ENCODE data around the gene SPOCK1. TPM values are rescaled to one million over a fixed set of nuclear protein-coding genes. Genes with fewer than 3 reads are reported as not detected.

SPOCK1 gene
- total and polyA plus RNA-seq, 3 donors from 2014 or later, result 63.8 to 111 (median 101) TPM

DNA sequence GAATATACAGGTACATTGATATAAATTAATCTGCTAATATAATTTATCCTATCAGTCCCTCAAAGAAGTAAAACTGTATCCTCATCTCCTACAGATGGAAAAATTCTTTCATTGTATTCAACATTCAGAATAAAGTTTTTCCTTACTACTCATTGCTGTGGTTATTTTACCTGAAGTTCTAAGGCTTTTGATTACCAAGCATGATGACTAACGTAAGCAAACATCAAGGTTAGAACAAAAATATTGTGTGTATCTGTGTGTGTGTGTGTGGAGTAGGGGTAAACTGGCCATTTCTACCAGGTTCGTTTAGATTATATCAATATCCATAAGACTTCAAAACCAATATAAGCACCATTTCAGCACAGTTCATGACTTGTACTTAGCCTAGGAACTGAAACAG, 573.1 kb downstream of the SPOCK1 start:
- TF ChIP-seq POLR2A (IDR thresholded peaks at IDR 0.05), result no peak
- TF ChIP-seq, protein P1, sequence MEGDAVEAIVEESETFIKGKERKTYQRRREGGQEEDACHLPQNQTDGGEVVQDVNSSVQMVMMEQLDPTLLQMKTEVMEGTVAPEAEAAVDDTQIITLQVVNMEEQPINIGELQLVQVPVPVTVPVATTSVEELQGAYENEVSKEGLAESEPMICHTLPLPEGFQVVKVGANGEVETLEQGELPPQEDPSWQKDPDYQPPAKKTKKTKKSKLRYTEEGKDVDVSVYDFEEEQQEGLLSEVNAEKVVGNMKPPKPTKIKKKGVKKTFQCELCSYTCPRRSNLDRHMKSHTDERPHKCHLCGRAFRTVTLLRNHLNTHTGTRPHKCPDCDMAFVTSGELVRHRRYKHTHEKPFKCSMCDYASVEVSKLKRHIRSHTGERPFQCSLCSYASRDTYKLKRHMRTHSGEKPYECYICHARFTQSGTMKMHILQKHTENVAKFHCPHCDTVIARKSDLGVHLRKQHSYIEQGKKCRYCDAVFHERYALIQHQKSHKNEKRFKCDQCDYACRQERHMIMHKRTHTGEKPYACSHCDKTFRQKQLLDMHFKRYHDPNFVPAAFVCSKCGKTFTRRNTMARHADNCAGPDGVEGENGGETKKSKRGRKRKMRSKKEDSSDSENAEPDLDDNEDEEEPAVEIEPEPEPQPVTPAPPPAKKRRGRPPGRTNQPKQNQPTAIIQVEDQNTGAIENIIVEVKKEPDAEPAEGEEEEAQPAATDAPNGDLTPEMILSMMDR (IDR thresholded peaks at IDR 0.05), result no peak
- no peak overlapping the region for H3K27ac ChIP-seq
- intact Hi-C loops (cut with DNase I; ENCODE audit: low total_unique reads), result no loop called here
- H3K27me3 ChIP-seq, result no peaks in the 10 kb centered on the region
- WGBS, 2 donors, result 80 to 85% methylated on average over 2 of the region's 2 CpGs
- no peak for DNase-seq
- no peaks in the 10 kb centered on the region for H3K36me3 ChIP-seq (ENCODE audit: low read depth, missing control alignments)
- H3K4me1 ChIP-seq, result no peaks in the 10 kb centered on the region
- no peak overlapping the region for H3K4me3 ChIP-seq
- no peaks in the 10 kb centered on the region for H3K9me3 ChIP-seq

Small RNA genes lying within 50 kb of the gene (small RNA-seq; reads per million reads assigned to genes)
- 0 reads per million in 2 donors for gene RNA5SP193

Other genes starting within 250 kb of the SPOCK1 start
- 10 to 100 TPM; 26.2 to 35.0 TPM for gene KLHL3, start 236.8 kb upstream of the SPOCK1 start, total RNA-seq
- 13.7 TPM for gene KLHL3, start 236.8 kb upstream of the SPOCK1 start, polyA plus RNA-seq (ENCODE audit: insufficient read depth, low read depth, low replicate concordance)